Stomach (tissue), 4 donors: ENCODE measurements around the gene ALDOC.

Source experiments
- EP300 ChIP-seq: sonication (generic); formaldehyde crosslinking; IDR thresholded peaks from one replicate; pipeline ENCODE4 v1.6.1; 2017; ENCODE audit warnings: antibody characterized with exemption
- TF ChIP-seq, protein P1 (sequence below), 7 experiments: fragments of 450-650 bp in 4 of 7; fragments of 200-600 bp in 3 of 7; sonication (generic) in 3 of 7; IDR thresholded peaks; one replicate each; pipeline ENCODE4 v1.5.1; 2016 to 2019; ENCODE audit warnings: antibody characterized with exemption in 7 of 7, control low read depth in 2 of 7, mild to moderate bottlenecking in 1 of 7

DNA sequence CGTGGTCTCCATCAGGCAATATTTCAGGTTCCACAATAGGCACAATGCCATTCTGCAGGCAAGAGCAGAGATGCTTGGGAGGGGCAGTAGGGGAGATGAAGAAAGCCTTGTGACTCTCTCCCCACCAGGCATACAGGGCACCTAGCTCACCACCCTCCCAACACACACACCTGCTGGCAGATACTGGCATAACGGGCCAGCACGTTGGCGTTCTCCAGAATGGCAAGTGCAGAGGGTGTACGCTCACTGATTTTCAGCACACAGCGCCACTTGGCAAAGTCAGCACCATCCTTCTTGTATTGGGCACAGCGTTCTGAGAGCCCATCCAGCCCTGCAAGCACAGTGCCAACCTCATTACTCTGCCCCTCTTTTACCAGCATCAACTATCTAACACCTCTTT, 2.2 kb downstream of the ALDOC start:
- TF ChIP-seq, protein P1, sequence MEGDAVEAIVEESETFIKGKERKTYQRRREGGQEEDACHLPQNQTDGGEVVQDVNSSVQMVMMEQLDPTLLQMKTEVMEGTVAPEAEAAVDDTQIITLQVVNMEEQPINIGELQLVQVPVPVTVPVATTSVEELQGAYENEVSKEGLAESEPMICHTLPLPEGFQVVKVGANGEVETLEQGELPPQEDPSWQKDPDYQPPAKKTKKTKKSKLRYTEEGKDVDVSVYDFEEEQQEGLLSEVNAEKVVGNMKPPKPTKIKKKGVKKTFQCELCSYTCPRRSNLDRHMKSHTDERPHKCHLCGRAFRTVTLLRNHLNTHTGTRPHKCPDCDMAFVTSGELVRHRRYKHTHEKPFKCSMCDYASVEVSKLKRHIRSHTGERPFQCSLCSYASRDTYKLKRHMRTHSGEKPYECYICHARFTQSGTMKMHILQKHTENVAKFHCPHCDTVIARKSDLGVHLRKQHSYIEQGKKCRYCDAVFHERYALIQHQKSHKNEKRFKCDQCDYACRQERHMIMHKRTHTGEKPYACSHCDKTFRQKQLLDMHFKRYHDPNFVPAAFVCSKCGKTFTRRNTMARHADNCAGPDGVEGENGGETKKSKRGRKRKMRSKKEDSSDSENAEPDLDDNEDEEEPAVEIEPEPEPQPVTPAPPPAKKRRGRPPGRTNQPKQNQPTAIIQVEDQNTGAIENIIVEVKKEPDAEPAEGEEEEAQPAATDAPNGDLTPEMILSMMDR (IDR thresholded peaks at IDR 0.05): no peak
- TF ChIP-seq EP300: no peak
